TTC549 (cell line): ENCODE data around the gene ATP6V0D1.

Experiments
- FAIRE-seq: peaks from 2 replicates; lab custom pipeline; 2012; peaks lifted over from hg19 to GRCh38; lab: Jason Lieb, UNC

The ATP6V0D1 gene

DNA sequence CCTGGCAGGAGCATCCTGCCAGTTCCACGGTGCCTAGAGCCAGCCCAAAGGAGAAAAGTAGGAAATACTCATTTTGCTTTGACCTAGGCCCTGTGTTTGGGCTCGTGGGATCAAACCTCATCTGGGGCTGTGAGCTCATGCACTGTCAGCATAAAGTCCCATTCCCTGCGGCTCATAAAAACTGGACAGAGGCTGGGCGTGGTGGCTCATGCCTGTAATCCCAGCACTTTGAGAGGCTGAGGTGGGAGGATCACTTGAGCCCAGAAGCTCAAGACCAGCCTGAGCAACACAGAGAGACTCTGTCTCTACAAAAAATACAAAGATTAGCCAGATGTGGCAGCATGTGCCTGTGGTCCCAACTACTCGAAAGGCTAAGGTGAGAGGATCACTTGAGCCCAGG lies 17.9 kb downstream of the ATP6V0D1 start:
- no peak for FAIRE-seq

DNA sequence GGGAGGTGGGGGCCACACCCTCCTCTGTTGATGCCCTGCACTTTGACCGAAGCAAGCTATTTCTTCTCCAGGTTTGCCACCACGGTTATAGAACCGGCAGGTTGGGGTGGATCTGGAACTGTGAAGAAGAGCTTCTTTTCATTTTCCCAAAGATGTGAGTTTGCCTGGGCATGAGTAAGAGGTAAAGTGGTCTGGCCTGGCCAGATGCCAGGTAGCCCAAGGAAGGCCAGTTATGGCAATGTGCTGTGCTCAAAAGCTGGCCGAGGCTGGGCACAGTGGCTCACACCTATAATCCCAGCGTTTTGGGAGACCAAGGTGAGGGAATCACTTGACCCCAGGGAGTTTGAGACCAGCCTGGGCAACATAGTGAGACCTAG lies 18.7 kb downstream of the ATP6V0D1 start:
- no peak for FAIRE-seq

DNA sequence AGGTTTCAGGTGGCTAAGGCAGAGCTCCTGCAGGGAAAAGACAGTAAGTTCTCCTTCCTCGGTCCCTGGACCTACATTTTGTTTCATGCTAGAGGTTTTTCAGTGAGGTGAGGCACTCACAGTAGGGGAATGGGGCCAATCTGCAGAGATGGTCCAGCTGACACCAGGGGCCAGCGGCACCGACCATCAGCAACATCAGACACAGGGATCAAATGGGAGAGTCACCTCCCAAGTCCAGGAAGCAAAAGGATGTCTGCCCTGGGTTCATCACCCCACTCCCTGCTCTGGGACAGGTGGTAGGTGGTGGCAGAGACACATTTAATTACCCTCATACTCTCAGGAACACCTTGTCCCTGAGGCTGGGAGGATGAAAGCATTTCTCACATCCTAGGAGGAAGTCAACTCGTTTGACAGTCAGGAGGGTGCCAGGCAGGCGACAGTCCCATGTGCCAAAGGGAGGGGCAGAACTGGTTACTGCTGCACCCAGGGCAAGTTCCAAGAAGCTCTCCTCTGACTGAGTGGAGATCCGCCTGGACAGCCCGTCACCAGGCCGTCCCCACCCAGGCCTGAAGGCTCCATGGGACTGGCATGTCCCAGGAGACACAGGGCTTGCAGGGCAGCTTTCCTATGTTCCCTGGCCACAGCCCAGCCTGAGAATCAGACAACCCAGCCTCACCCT lies 19.2 kb downstream of the ATP6V0D1 start:
- no peak for FAIRE-seq

DNA sequence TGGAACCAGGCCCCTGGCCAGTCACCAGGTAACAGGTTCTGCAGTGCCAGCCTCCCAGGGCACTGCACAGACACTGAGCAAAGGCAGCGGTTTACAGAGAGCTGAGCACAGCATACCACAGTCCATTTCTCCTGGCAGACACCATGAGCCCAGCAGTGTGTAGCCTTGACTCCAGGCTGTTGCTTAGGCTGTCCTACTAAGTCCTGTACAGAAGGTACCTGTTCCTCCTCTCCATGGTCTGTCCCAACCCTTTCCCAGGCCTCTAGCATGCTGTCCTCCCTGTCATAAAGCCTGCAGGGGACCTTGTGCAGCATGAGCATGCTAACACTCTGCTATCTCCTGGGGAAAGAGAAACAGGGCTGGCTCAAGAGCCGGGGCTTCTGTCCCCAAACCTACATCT lies 20.0 kb downstream of the ATP6V0D1 start:
- FAIRE-seq: no peak

DNA sequence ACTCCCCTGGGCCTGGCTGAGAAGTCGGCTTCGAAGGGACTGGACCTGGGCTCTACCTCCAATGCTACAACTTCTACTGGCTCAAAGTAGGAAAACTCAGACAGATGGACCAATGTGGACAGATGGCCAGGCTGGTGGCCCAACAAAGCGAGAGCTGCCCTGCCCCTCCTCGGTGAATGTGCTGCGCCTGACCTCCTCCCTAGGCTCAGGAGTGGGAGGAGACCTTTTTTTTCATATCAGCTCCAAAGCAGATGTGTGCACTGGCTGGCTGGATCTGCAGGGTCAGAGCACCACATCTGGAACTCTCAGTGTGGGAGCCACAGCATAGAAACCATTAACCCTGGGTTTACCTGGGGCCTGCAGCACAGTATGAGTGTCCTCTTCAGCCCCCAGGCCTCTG lies 20.8 kb downstream of the ATP6V0D1 start:
- no peak for FAIRE-seq

DNA sequence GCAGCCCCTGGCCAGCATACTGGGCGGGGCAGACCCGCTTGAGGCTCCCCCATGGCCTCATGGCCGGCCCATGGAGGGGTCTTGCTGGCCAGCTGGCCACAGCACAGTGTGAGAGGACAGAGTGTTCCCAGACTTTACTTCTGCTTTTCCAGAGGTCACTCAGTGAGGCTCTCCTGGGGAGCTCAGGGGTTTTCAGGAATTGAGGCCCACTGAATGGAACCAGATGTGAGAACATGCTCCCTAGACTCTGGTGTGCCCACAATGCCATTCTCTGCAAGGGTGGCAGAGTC lies 21.2 kb downstream of the ATP6V0D1 start:
- no peak for FAIRE-seq

DNA sequence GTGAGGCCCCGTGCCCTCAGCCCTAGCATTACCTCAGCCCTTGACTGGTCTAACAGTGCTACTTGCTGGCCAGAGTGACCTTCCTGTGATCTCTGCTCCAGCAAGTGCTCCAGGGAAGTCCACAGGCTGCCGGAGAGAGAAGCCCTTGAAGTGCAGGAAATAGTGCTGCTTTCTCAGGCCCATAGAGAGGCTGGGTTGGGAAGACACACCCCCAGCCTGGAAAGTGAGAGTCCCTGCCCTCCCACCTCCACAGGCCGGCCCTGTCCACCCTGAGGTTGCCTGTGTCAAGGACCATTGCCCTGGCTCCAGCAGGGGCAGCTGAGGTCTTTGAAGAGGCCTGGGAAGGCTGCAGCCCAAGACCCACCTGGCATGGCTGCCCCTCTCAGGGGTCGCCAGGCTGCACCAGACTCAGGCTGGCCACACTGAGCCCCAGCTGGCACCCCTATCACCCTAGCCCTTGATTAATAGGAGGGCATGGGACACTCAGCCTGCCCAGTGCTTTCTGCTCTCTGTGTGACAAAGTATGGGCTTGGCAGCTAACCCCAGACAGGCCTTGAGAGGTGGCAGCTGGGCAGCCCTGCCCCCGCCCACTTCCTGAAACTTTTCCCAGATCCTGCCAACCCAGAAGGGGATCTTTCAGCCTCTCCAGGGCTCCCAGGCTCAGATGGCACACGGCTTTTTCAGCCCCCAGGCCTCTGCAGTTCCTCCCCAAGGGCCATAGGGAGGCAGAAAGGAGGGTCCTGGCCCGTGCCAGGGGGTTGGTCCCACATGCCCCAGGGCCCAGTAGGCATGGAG lies 21.7 kb downstream of the ATP6V0D1 start:
- FAIRE-seq: no peak

DNA sequence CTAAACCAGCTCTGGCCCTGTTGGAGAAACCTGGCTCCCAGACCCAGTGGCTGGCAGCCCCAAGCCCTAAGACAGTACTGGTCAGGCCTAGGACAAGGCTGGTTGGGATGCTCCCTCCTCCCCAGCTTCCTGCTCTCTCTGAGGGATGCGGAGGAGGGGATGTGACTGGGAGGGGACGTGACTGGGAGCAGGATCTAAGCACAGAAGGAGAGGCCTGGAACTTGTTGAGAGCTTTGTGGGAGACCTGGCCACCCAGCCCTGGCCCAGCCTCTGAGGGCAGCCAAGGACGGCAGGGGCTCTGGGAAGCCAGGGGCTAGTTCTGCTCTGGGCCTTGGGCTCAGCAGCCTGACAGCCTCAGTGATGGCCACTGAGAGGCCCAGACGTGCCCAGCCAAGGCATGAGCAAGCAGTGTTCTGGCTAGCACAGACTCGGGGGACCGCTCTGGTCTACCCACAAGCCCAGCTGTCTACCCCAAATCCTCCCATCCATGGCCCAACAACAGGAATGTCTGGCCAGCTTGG lies 22.8 kb downstream of the ATP6V0D1 start:
- no peak for FAIRE-seq

DNA sequence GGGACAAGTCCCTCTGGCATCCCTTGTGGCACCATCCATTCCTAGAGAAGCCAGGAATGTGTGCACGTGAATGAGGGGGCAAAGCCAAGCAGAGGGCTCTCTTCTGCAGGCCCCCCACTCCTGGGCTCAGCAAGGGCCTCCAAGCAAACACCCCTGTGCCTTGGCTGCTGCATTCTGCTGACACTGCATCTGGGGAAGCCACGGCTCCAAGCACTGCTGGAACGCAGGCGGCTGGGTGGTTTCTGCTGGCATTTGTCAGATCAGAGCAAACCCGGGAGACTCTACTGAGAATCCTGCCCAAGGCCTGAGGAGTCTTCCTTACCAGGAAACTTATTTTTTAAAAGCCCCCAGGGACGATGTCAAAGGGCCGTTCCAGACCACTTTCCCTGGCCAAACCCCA lies 23.3 kb downstream of the ATP6V0D1 start:
- FAIRE-seq: no peak

DNA sequence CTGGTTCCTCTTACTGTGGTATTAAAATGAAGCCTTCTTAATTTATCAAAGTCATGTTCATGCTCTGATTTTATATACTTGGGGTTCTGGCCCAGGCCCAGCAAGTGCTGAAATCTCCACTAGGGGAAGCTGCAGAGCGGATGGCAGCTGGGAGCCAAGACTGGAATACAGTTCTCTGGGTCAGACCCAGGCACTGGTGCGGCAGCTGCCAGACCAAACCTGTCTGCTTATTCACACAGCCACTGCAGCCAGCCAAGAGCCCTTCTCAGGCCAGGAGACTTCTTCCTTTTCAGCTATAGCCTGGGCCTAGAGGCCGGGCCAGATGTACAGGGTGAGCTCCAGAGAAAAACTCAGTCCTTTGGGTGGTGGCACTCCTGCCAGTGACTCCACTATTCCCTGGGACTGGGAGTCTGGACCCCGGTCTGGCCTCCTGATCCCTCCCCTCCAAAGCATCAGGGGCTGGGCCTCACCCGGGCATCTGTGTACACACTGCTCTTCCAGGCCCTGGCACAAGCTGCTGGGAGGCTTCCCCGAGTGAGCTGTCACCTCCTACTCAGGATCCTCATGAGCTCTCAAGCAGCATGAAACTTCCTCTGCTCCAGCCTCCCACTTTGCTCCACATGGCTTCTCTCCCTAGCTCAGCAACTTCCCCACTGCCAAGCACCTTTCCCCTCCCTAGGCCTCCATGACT lies 24.4 kb downstream of the ATP6V0D1 start:
- no peak for FAIRE-seq

DNA sequence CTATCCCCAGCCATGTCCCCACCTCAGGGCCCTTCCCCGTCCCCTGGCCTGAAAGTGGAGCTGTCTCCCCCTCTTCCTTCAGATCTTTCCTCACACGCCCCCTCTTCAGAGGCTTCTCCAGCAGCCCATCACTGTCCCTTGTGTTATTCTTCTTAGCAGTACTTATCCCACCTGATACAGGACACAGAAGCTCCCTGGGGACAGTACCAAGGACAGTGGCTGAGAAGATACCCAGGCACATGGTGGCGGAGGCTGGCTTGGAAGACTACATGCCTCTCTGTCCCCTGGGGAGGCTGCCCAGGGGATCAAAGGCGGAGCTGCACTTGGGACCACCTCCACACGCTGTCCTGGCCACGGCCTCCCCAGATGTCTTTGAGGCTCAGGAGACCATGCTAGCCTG lies 26.1 kb downstream of the ATP6V0D1 start:
- no peak for FAIRE-seq

DNA sequence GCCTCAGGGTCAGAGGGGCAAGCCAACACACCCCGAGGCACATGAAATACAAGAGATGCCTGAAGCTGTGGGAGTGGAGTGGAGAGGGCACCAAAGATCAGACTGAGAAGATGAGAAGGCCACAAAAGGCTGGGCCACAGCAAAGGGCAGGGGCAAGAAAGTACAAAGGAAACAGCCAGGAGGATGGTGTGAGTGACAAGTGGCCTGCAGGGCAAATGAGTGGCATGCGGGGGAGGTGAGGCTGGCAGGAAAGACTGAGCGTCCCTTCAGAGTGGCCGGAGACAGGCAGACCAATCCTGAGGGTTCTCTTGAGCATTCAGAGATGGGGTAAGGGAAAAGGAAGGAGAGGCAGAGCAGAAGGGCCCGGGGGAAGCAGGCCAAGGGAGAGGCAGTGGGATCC lies 26.9 kb downstream of the ATP6V0D1 start:
- no peak for FAIRE-seq

DNA sequence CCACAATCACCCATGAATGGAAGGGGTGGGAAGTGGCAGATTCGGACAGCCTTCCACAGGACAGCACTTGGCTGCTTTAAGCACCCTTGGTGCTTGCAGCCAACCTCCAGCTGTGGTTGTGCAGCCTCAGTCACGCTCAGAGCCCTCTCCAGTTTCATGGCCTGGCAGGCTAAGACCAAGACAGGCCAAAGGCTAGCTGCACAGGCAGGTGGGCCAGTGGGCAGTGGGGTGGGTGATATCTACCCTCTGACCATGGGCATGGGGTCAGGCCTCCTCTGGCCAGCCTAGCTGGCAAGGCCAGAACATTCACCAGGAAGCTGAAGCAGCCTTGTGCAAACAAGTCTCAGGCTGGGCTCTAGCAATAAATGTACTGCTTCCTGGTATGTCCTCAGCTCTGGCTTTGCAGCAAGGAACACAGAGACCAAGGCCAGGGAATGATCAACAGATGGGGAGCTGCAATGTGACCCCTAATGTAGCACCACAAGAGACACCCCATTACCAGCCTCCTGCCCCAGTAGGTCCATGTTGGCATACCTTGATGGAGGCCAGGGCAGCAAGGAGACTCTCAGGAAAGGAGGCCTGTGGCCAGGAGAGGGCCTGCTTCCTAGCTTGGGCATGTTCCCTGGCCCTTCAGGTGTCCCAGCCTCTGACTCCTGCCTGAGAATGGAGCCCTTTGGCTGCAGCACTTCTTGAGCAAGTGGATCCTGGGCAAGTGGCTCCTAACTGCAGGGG lies 29.1 kb downstream of the ATP6V0D1 start:
- no peak for FAIRE-seq

DNA sequence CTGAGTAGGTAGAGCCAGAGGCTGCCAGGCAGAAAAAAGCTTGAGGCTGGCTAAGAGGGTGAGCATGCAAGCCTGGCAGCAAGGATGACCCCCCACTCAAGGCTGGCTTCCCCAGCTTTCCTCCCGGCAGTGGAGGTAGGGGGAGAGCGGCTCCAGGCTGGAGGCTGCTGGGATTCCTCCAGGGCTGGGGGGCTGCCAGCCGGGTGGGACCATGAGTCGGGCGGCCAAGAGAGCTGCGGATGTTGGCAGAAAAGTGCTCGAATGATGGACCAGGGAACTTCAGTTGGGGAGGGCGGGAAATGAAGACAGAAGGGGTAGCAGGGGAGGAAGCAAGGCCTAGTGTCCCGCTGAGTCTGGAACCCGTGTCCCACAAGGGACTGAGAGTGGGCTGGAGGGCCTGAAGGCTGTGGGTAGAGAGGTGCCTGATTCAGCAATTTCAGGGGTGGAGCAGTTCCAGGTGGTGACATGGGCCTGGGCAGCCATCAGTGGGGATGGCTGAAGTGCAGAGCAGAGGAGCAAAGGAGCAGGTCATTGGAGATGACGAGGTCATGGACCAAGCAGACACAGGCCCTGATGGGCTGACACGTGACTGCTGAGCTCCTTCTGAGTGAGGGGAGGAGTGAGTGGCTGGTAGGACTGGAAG lies 29.8 kb downstream of the ATP6V0D1 start:
- no peak for FAIRE-seq

DNA sequence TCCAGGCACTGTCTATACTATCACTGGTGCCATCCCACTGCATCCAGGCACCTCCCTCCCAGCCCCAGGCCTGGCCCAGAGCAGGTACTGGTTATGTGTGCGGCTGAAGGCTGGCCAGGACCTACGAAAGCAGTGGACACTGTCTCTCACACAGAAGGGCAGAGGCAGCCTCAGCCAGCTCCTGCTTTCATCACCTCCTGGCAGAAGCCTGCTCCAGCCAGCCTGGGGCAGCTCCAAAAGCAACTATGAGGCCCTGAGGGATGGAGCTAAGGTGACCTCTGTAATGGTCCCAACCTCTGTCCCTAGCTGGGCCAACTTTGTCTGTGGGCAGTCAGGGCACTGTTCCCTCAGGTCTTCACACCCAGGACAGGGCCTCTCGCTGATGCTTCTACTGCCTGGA lies 31.2 kb downstream of the ATP6V0D1 start:
- no peak for FAIRE-seq

DNA sequence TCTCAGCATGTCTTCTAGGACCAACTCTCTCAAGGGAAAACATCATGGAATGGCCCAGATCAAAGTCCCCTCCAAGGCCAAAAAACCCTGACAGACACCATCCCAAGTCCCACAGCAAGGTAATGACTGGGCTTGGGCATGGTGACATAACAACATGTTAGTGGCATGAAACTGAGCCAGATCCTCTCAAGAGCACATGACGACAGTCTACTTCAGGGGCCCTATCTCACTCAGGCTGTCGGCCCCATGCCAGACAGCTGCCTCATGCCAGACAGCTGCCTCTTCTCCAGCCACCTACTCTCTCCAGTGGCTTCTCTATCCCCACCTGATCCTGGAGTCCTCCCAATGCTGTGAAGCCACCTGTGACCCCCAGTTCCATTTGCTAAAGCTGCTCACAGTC lies 31.6 kb downstream of the ATP6V0D1 start:
- FAIRE-seq: no peak

DNA sequence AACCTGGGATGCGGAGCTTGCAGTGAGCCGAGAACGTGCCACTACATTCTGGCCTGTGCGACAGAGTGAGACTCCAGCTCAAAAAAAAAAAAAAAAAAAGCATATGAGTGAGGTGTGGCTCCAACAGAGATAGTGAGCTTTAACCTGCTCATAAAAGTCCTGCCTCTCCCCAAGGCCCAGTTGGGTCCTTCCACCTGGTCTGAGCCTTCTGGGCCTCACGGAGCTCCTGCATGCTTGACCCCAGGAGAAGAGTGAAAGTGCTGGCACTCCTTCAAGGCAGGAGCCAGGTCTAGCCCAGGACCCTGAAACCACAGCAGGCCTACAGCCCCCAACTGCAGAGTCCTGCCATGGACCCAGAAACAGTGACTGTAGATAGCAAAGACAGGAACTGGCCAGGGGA lies 32.4 kb downstream of the ATP6V0D1 start:
- FAIRE-seq: no peak

DNA sequence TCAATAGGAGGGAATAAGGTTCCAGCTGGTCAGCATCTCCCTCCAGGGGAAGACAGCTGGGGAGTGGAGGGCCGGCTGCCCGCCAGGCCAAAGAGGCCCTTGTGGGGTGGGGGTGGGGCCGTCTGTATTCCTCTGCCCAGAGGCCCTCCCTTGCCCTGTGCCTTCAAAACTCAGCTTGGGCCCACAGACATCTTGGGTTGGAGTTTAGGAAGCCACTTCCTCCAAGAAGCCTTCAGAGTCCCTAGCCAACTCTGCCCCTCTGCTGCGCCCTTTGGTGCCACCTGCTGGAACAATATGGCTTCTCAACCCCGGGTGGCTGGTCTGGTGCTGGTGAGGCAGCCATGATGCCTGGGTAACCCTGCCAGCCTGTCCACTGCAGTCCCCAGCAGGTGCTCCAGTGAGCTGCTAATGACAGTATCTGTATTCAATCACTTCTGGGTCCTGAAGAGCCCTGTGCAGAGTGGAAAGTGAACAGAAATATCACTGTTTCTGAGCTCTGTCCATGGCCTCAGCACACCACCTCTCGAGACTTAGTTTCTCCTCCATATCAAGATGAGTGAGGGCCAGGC lies 33.4 kb downstream of the ATP6V0D1 start:
- FAIRE-seq: no peak

DNA sequence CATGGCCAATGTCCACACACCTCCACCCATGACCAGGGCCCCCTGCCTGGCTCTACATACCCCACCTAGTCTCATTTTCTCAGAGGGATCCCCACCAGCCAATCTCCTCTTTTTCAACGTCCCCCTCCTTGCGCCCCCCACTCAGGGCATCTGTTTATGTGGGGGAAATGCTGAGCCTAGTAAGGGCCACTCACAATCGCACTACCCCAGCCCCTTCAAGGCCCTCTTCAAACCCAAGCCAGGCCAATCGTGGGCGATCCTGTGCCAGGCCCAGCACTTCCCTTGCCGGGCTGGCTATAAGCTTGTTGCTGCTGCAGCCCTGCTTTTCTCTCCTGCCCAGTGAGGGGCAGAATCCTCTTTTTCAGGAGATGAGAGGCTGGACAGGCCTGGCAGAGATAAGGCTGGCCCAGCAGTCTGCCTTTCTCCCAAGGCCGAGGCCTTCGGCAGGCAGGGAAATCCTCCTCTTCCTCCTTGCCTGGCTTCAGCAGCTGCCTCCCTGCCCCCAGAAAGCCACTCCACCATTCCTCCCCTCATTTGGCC lies 33.9 kb downstream of the ATP6V0D1 start:
- FAIRE-seq: no peak

DNA sequence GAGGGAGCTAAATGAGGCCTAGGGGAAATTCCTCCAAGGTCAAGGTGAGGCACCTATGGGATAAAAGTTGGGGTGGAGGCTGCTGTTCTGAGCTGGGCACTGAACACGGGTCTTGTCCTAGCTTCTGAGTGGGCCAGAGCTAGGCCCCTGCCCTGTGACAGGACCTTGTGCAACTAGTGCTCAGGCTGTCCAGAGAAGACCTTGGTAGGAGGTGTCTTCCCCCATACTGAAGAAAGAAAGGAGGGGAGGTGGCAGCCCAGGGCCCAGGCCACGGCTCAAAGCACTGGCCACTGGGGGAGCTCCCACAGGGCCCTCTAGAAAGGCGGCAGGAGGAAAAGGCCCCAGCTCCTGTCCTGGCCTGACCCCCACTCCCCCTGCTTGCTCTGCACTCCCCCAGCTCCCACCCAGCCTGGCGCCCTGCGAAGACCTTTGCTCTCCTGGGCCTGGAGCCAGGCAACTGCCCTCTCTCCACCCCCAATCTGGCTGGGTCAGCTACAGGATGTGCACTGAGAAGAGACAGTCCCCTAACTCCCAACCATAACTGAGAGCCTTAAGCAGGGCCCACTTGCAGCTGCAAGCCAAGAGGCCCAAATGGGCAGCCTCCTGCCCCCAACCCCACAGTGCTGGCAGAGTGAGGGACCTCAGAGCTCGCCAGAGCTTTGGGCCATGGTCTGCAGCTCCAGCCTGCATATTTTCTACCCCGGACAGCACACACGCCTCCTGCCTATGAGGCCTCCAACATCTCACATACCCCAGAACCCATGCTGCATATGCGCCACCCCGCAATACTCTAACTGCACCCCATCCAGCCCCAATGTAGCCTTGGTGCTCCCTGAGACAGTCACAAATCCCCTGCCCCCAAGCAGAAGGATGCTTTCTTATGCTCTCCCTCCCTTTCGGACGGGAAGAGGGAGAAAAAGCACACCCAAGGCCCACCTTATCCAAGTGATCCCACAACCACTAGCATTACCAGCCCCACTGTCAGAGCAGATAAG lies 34.7 kb downstream of the ATP6V0D1 start:
- FAIRE-seq: no peak
